Thoracic aorta (tissue), 2 donors: ENCODE results near the gene CDC14B. TPM values are rescaled to one million over a fixed set of nuclear protein-coding genes. Genes with fewer than 3 reads are reported as not detected.

Experiments
- ATAC-seq: fragments of 150-250 bp; one replicate; pipeline ENCODE4 v1.8.0; 2017; ENCODE audit warnings: low read depth; ENCODE audit not compliant: insufficient number of reproducible peaks, low FRiP score
- DNase-seq: peaks from one replicate; pipeline ENCODE4 v3.0.0-alpha.2; 2020; ENCODE audit warnings: low spot score
- H3K27ac ChIP-seq, 2 donors: fragments of 200-600 bp; sonication (generic); 1 replicate in 1 of 2; 2 replicates in 1 of 2; pipeline ENCODE4 v1.5.1; 2016; ENCODE audit warnings: mild to moderate bottlenecking in 2 of 2, moderate library complexity in 2 of 2
- H3K27me3 ChIP-seq: fragments of 200-600 bp; sonication (generic); replicated peaks from 2 replicates; pipeline ENCODE4 v1.6.0; 2016; ENCODE audit warnings: mild to moderate bottlenecking; ENCODE audit not compliant: insufficient read depth
- H3K36me3 ChIP-seq: fragments of 200-600 bp; sonication (generic); one replicate; pipeline ENCODE4 v1.5.1; 2016
- H3K4me1 ChIP-seq, 2 donors: fragments of 200-600 bp; sonication (generic); 1 replicate in 1 of 2; 2 replicates in 1 of 2; pipeline versions ENCODE4 v1.5.1 to v1.6.0; 2016; ENCODE audit warnings: low read depth in 2 of 2, mild to moderate bottlenecking in 1 of 2; ENCODE audit not compliant: control insufficient read depth in 1 of 2
- H3K4me3 ChIP-seq: fragments of 200-600 bp; sonication (generic); 2 replicates; pipeline ENCODE4 v1.5.1; 2016; ENCODE audit warnings: mild to moderate bottlenecking
- H3K9me3 ChIP-seq: fragments of 200-600 bp; sonication (generic); 2 replicates; pipeline ENCODE4 v1.5.1; 2016
- total RNA-seq, 2 donors: library from RNA; depleted of rRNA; stranded (reverse); fragments of >200 nt; gene quantifications; one replicate each; pipeline versions ENCODE4 v1.1.0 to v1.2.3, GENCODE V29; 2016
- TF ChIP-seq, protein P1 (sequence below): fragments of 200-600 bp; sonication (generic); IDR thresholded peaks from one replicate; pipeline ENCODE4 v1.5.1; 2019; ENCODE audit warnings: antibody characterized with exemption

CDC14B gene
- total RNA-seq, 2 donors from 2014 or later, result 25.7 to 39.5 TPM

DNA sequence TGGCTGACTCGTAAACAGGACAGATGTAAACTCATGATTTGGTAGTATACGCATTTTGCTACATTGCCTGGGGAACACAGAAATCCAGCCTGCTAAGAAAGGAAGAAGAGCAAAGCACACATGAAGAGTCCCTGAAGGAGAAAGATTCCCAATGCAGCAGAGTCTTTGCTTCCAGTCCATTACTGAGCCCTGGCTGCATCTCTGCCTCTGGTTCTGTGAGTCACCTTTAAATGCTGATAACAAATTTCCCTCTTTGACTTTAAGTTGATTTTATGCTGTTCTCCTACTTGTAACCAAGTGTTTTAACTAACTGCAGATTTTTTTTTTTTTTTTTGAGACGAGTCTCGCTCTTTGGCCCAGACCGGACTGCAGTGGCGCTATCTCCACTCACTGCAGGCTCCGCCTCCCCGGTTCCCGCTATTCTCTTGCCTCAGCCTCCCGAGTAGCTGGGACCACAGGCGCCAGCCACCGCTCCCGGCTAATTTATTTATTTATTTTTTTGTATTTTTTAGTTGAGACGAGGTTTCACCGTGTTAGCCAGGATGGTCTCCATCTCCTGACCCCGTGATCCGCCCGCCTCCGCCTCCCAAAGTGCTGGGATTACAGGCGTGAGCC, 44.0 kb upstream of the CDC14B start:
- no peaks in the 10 kb centered on the region for H3K9me3 ChIP-seq

GRCh38 chr9:96661711-96662110, 42.1 kb upstream of the CDC14B start:
- no peaks in the 10 kb centered on the region for H3K9me3 ChIP-seq
- no peak overlapping the region for H3K4me3 ChIP-seq
- ATAC-seq (no peak), DNase-seq (no peak)
- no peaks in the 10 kb centered on the region for H3K4me1 ChIP-seq
- no peak overlapping the region for H3K27ac ChIP-seq
- H3K36me3 ChIP-seq, result no peaks in the 10 kb centered on the region
- no peaks in the 10 kb centered on the region for H3K27me3 ChIP-seq
- TF ChIP-seq, protein P1, sequence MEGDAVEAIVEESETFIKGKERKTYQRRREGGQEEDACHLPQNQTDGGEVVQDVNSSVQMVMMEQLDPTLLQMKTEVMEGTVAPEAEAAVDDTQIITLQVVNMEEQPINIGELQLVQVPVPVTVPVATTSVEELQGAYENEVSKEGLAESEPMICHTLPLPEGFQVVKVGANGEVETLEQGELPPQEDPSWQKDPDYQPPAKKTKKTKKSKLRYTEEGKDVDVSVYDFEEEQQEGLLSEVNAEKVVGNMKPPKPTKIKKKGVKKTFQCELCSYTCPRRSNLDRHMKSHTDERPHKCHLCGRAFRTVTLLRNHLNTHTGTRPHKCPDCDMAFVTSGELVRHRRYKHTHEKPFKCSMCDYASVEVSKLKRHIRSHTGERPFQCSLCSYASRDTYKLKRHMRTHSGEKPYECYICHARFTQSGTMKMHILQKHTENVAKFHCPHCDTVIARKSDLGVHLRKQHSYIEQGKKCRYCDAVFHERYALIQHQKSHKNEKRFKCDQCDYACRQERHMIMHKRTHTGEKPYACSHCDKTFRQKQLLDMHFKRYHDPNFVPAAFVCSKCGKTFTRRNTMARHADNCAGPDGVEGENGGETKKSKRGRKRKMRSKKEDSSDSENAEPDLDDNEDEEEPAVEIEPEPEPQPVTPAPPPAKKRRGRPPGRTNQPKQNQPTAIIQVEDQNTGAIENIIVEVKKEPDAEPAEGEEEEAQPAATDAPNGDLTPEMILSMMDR, result no peak

More for the DNA sequence above, 44.0 kb upstream of the CDC14B start:
- ATAC-seq, result no peak
- H3K36me3 ChIP-seq, result no peaks in the 10 kb centered on the region
- H3K4me1 ChIP-seq, result no peaks in the 10 kb centered on the region
- H3K27me3 ChIP-seq, result no peaks in the 10 kb centered on the region
- TF ChIP-seq, protein P1, result no peak
- H3K27ac ChIP-seq, result no peak overlapping the region
- DNase-seq, result no peak
- no peak overlapping the region for H3K4me3 ChIP-seq

GRCh38 chr9:96660692-96661248, 41.1 kb upstream of the CDC14B start:
- Histone ChIP-seq H3K4me1 (peaks cover 3 to 8% of the 10 kb centered on the region in 2 donors), H3K27me3 (no peaks in the 10 kb centered on the region), H3K36me3 (no peaks in the 10 kb centered on the region), H3K4me3 (no peak overlapping the region), H3K27ac (no peak overlapping the region), H3K9me3 (no peaks in the 10 kb centered on the region)
- no peak for DNase-seq
- no peak for ATAC-seq
- TF ChIP-seq, protein P1, result no peak

DNA sequence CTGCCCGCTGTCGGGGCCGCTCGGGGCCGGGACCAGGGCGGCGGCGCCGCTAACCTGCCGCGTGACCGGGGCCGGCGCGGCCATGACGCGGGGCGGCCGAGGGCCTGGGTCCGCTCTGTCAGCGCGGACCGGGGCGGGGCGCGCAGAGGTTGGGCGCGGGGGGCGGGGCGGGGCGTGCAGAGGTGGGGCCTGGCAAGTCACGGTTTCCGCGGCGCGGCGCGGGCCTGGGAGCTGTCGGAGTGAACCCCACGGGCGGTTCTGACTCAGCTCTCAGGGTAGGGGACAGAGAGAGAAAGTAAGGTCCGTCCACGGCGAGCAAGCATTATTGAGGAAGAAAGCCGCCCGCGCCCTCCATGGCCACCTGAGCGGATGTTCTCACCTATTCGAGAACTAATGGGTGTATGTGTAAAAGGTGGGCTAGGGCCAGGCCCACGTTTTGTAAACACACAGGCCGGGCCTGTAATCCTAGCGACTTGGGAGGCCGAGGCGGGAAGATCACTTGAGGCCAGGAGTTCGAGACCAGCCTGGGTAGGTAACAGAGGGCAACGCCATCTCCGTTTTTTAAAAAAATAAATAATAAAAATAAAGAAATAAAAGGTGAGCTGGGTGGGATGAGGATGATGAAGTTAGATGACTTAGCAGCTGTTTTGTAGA, 35.7 kb upstream of the CDC14B start, which contains the start of gene PRXL2C:
TSS of gene PRXL2C (minus strand) at position 120 of the 654 bp plus-strand sequence. CDS start at position 84, 36 bp downstream.
- peaks cover 15% of the 10 kb centered on the region in 2 donors for H3K4me1 ChIP-seq
- H3K27me3 ChIP-seq, result no peaks in the 10 kb centered on the region
- DNase-seq, result peak; percentile 77
- no peaks in the 10 kb centered on the region for H3K9me3 ChIP-seq
- peak within 1 kb of the TSS; percentile 94 for H3K4me3 ChIP-seq
- H3K36me3 ChIP-seq, result peaks cover 11% of the 10 kb centered on the region
- TF ChIP-seq, protein P1, result no peak
- H3K27ac ChIP-seq, result peak within 1 kb of the TSS; percentile 96 to 97
- peak; percentile 68 for ATAC-seq

DNA sequence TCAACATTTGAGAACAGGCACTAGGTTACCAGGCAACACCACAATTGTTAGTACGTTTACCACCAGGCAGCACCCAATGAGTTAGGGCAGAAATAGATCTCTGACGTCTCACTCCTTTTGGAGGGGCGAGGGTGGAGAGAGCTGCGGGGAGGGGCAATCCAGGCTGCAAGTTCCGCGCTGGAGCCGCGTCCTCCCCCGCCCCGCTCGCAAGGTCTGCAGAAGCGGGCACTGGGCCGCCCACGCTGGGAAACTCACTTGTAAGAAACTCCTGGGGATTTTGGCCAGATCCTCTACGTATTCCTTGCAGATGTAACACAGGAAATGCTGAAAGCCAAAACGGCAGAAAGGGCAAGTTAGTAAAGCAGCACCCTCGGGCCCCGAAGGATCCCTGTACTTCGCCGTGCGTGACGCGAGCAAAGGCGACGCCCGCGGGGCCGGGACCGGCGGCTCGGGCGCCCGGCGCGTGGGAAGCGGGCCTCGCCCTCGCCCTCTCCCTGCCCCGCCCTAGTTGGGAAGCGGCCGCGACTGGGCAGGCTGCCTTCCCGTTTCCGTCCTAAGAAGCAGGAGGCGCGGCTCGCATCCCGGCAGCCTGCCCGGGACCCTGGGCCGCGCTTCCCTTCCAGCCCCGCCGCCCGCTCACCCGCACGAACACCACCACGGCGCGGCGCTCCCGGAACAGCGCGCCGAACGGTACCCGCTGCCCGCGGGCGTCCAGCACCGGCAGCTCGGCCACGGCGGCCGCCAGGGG, 35.0 kb upstream of the CDC14B start:
- Histone ChIP-seq H3K4me3 (peak overlapping the region; percentile 94), H3K4me1 (peaks cover 15% of the 10 kb centered on the region in 2 donors), H3K27me3 (no peaks in the 10 kb centered on the region), H3K36me3 (peaks cover 16% of the 10 kb centered on the region), H3K9me3 (no peaks in the 10 kb centered on the region), H3K27ac (peak overlapping the region; percentile 96 to 97)
- ATAC-seq, result peak; percentile 91
- DNase-seq, result peak; percentile 87
- TF ChIP-seq, protein P1, result no peak
